Colonic mucosa (tissue), 4 donors: Measurements from ENCODE around the gene HNRNPAB. TPM values are rescaled to one million over a fixed set of nuclear protein-coding genes. Genes with fewer than 3 reads are reported as not detected.

ENCODE experiments used
- DNase-seq: peaks from one replicate; pipeline ENCODE4 v3.0.0-alpha.2; 2020
- H3K27ac ChIP-seq: fragments of 200-600 bp; one replicate; pipeline ENCODE4 v1.8.0; 2021
- H3K27me3 ChIP-seq: fragments of 200-600 bp; one replicate; pipeline ENCODE4 v1.8.0; 2021
- H3K36me3 ChIP-seq: fragments of 200-600 bp; one replicate; pipeline ENCODE4 v1.8.0; 2021
- H3K4me1 ChIP-seq: fragments of 200-600 bp; one replicate; pipeline ENCODE4 v1.8.0; 2021; ENCODE audit warnings: mild to moderate bottlenecking
- H3K4me3 ChIP-seq: fragments of 200-600 bp; one replicate; pipeline ENCODE4 v1.8.0; 2021
- H3K9ac ChIP-seq, 2 donors: one replicate each; pipeline ENCODE4 v1.7.0; 2013; ENCODE audit warnings: control low read depth in 2 of 2, low read depth in 2 of 2, low read length in 2 of 2
- H3K9me3 ChIP-seq: fragments of 200-600 bp; one replicate; pipeline ENCODE4 v1.8.0; 2021
- intact Hi-C: fragments of 100-400 bp; cut with DNase I; formaldehyde crosslinking; loops from one replicate; pipeline ENCODE4 v1.14.1; 2022
- total RNA-seq, 2 donors: library from RNA; stranded (reverse); fragmentation: NEBNext Ultra II Directional in 1 of 2; extraction: Animal tissue kit (Norgen Biotek cat#: 25700) in 1 of 2; gene quantifications; one replicate each; pipeline ENCODE4 v1.2.1, GENCODE V29; 2021
- TF ChIP-seq, protein P1 (sequence below): fragments of 200-600 bp; IDR thresholded peaks from one replicate; pipeline ENCODE4 v1.8.0; 2022; ENCODE audit warnings: antibody characterized with exemption, mild to moderate bottlenecking
- donor health status: healthy.
- donor health status: DM: no; HTN: no; CAD: no.
- donor health status: DM: no; HTN: no; CAD: no.

Gene HNRNPAB
- total RNA-seq, 2 donors from 2014 or later = 286 to 385 TPM

DNA sequence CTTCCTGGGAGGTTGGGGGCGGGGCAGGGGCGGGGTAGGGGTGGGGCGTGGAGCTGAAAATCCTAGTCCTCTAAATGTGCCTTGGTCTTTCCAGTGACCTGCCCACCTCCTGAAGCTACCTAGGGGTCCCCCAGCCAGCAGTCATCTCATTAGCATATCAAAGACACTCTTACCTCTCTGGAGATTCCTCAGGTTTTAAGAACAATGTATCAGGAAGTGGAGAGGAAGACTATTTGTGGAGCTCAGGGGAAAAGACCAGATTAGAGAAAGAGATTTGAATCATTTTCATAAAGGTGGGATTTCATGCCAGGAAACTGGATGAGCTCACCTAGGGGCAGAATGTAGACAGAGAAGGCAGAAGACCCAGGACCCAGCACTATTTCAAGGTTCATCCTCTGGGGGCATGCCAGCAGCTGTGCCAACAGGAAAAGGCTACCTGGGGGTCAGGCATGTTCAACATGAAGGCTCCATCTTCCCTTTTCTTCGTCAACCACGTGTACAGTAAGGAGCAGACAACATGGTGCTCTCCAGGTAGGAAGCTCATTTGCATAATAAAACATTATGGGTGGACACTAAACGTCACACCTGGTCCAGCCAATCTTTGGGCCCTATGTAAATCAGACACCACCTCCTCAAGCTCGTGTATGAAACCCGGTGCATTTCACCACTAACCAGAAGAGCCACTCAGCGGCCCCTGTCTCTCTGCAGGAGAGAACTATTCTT, 24.0 kb upstream of the HNRNPAB start:
- no peaks in the 10 kb centered on the region for H3K27me3 ChIP-seq
- H3K4me3 ChIP-seq = no peak overlapping the region
- no peaks in the 10 kb centered on the region for H3K4me1 ChIP-seq
- H3K27ac ChIP-seq = no peak overlapping the region
- no peaks in the 10 kb centered on the region for H3K36me3 ChIP-seq
- TF ChIP-seq, protein P1, sequence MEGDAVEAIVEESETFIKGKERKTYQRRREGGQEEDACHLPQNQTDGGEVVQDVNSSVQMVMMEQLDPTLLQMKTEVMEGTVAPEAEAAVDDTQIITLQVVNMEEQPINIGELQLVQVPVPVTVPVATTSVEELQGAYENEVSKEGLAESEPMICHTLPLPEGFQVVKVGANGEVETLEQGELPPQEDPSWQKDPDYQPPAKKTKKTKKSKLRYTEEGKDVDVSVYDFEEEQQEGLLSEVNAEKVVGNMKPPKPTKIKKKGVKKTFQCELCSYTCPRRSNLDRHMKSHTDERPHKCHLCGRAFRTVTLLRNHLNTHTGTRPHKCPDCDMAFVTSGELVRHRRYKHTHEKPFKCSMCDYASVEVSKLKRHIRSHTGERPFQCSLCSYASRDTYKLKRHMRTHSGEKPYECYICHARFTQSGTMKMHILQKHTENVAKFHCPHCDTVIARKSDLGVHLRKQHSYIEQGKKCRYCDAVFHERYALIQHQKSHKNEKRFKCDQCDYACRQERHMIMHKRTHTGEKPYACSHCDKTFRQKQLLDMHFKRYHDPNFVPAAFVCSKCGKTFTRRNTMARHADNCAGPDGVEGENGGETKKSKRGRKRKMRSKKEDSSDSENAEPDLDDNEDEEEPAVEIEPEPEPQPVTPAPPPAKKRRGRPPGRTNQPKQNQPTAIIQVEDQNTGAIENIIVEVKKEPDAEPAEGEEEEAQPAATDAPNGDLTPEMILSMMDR = no peak
- H3K9ac ChIP-seq = no peak overlapping the region
- intact Hi-C loops = no loop called here
- no peaks in the 10 kb centered on the region for H3K9me3 ChIP-seq
- DNase-seq = no peak

DNA sequence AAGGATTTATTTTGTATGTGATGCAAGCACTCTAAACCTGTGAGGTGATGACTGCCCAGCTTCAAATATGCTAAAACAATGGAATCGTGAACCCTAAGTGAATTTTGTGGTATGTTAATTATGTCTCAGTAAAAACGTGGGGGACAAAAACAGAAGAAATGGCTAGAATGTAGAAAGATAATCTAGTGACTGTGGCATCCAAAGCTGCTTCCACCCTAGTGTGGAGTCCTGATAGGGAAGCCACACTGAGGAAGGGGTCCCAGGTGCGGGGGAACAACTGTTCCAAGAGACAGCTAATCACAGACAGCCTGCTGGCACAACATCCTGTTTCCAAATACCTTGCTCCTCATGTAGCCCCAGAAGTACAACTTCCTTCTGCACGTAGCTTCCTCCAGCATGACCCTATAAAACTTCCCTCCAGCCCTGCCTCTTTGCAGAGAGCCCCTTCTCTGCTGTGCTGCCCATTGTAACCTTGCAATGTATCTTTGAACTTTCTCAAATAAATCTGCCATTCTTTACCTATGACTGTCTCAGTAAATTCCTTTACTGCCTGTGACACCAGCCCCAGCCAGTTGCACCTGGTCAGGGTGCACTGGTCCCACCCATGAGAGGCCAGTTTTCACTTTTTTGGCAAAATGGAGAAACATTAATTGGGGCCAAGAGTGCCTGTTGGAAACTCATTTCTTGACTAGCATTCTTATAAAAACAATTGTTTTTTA, 22.0 kb upstream of the HNRNPAB start:
- no peak overlapping the region for H3K27ac ChIP-seq
- H3K9me3 ChIP-seq = no peaks in the 10 kb centered on the region
- H3K36me3 ChIP-seq = no peaks in the 10 kb centered on the region
- intact Hi-C loops = no loop called here
- H3K4me3 ChIP-seq = no peak overlapping the region
- TF ChIP-seq, protein P1 = no peak
- no peaks in the 10 kb centered on the region for H3K27me3 ChIP-seq
- DNase-seq = no peak
- no peak overlapping the region for H3K9ac ChIP-seq
- no peaks in the 10 kb centered on the region for H3K4me1 ChIP-seq

DNA sequence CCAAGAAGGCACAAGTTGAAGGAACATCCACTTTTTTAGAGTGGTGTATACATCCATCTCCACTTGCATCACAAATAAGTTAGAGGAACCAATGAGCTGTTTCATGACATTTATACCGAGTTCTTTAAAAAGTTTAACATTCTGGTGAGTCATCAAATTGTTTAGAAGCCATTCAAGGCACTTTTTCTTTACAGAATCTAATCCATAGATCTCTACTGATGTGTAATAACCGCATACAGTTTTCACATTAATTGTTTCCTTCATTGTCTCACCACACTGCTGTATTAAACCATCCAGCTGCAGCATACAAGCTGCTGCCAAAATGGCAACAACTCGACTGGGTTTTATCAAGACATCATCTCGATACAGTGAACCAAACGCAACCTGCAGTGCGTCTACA, 17.9 kb upstream of the HNRNPAB start:
- Histone ChIP-seq H3K9ac (no peak overlapping the region), H3K4me1 (no peaks in the 10 kb centered on the region), H3K27me3 (no peaks in the 10 kb centered on the region), H3K36me3 (no peaks in the 10 kb centered on the region), H3K9me3 (no peaks in the 10 kb centered on the region), H3K4me3 (no peak overlapping the region), H3K27ac (no peak overlapping the region)
- DNase-seq = no peak
- TF ChIP-seq, protein P1 = no peak
- intact Hi-C loops = no loop called here

DNA sequence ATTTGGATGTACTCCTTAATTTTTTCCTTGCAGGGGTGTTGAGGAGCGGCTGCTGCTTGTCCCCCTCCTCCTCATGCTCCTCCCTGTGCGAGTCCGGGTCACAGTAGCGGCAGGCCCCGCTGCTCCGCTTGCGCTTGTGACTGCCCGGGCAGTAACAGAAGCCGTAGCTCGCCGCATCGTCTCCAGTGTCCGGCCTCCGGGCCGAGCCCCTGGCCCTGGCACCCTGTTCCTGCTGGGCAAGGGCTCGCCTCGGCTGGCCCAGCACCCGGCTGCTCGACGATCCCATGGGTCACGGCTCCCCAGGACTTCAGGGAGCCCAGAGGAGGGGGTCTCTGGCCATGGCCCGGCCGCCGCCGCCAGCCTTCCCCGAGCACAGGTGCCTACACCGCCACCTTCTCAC, 17.3 kb upstream of the HNRNPAB start, which contains the start of gene GMCL2:
Gene GMCL2 (minus strand): TSS at position 358 of the 400 bp plus-strand sequence. CDS start 72 bp downstream, at position 286.
- no peaks in the 10 kb centered on the region for H3K4me1 ChIP-seq
- intact Hi-C loops = no loop called here
- H3K27ac ChIP-seq = no peak within 1 kb of the TSS
- H3K9me3 ChIP-seq = no peaks in the 10 kb centered on the region
- no peak for DNase-seq
- H3K4me3 ChIP-seq = no peak within 1 kb of the TSS
- TF ChIP-seq, protein P1 = no peak
- no peaks in the 10 kb centered on the region for H3K36me3 ChIP-seq
- H3K9ac ChIP-seq = no peak within 1 kb of the TSS
- no peaks in the 10 kb centered on the region for H3K27me3 ChIP-seq

DNA sequence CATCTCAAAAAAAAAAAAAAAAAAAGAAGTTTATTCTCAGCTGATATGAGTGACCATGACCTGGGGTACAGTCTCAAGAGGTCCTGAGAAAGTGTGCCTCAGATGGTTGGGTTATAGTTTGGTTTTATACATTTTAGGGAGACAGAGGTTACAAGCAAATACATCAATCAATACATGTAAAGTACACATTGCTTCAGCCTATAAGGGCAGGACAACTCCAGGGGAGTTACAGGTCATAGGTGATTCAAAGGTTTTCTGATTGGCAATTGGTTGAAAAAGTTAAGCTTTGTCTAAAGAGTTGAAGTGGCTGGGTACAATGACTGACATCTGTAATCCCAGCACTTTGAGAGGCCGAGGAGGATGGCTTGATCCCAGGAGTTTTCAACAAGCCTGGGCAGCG, 14.9 kb upstream of the HNRNPAB start:
- intact Hi-C loops = no loop called here
- Histone ChIP-seq H3K27me3 (no peaks in the 10 kb centered on the region), H3K4me3 (no peak overlapping the region), H3K4me1 (no peaks in the 10 kb centered on the region), H3K9me3 (no peaks in the 10 kb centered on the region), H3K36me3 (no peaks in the 10 kb centered on the region), H3K9ac (no peak overlapping the region), H3K27ac (no peak overlapping the region)
- TF ChIP-seq, protein P1 = no peak
- no peak for DNase-seq
